SH-SY5Y (cell line): Measurements from ENCODE around the gene NOL7.

Experiments used
- GATA2 ChIP-seq: IDR thresholded peaks from 2 replicates; pipeline ENCODE4 v1.6.1; 2011; ENCODE audit warnings: mild to moderate bottlenecking, low read depth, low read length
- GATA3 ChIP-seq: IDR thresholded peaks from 2 replicates; pipeline ENCODE4 v1.6.1; 2011; ENCODE audit warnings: low read depth, mild to moderate bottlenecking, low read length, moderate library complexity

DNA sequence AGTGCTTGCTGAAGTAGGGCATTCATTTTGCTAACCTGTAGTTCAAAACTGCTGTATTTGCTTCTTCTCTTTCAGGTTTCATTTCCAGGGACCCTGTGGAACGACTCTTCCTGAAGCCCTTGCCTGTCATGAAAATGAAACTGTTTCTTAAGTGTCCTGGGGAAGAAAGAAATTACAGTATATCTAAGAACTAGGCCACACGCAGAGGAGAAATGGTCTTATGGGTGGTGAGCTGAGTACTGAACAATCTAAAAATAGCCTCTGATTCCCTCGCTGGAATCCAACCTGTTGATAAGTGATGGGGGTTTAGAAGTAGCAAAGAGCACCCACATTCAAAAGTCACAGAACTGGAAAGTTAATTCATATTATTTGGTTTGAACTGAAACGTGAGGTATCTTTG is 3.4 kb upstream of the NOL7 start:
- TF ChIP-seq GATA2 (no peak), GATA3 (no peak)
